Stromal cell of bone marrow (primary cell): ENCODE results near the gene TRIM72.
"Not testable (repeated sequence)": the region's sequence is repeated elsewhere in the genome, so short reads cannot be mapped to it uniquely, and the experiment has no call there.

Experiments used
- DNase-seq: peaks from one replicate; pipeline ENCODE4 v3.0.0-alpha.2; 2012; ENCODE audit warnings: low read depth

Gene TRIM72

GRCh38 chr16:31213877-31214707 lies at the start of gene TRIM72:
Gene TRIM72, plus strand, starts transcription at chr16:31214119. Its CDS starts 620 bp downstream, at chr16:31214739.
- no peak for DNase-seq

GRCh38 chr16:31167315-31167714 lies 46.6 kb upstream of the TRIM72 start:
- no peak for DNase-seq

GRCh38 chr16:31168848-31169247 lies 45.1 kb upstream of the TRIM72 start:
- DNase-seq, result no peak

GRCh38 chr16:31170048-31170447 lies 43.9 kb upstream of the TRIM72 start:
- DNase-seq, result not testable (repeated sequence)

GRCh38 chr16:31177136-31177535 lies 36.8 kb upstream of the TRIM72 start:
- DNase-seq, result no peak

- no peak for DNase-seq
These were observed 34.6 kb upstream of the TRIM72 start for GRCh38 chr16:31179219-31179746.

GRCh38 chr16:31179747-31180459 lies 34.0 kb upstream of the TRIM72 start, which contains the start of gene FUS:
Gene FUS, plus strand, starts transcription at chr16:31180139. Its CDS starts 76 bp downstream, at chr16:31180215.
- peak; percentile 58 for DNase-seq

- DNase-seq, result no peak
These were observed 32.7 kb upstream of the TRIM72 start for GRCh38 chr16:31181102-31181830.

- DNase-seq, result no peak
These were observed 31.5 kb upstream of the TRIM72 start for GRCh38 chr16:31182391-31182790.

GRCh38 chr16:31183432-31184428 lies 30.2 kb upstream of the TRIM72 start:
- no peak for DNase-seq

- no peak for DNase-seq
These were observed 29.0 kb upstream of the TRIM72 start for GRCh38 chr16:31184888-31185287.

GRCh38 chr16:31185339-31185738 lies 28.6 kb upstream of the TRIM72 start:
- no peak for DNase-seq

GRCh38 chr16:31186176-31186575 lies 27.7 kb upstream of the TRIM72 start:
- DNase-seq, result no peak

GRCh38 chr16:31186930-31187807 lies 26.8 kb upstream of the TRIM72 start:
- DNase-seq, result no peak

GRCh38 chr16:31187808-31188189 lies 26.1 kb upstream of the TRIM72 start:
- DNase-seq, result no peak

- no peak for DNase-seq
These were observed 25.2 kb upstream of the TRIM72 start for GRCh38 chr16:31188450-31189411.

GRCh38 chr16:31189412-31189778 lies 24.5 kb upstream of the TRIM72 start:
- no peak for DNase-seq

- no peak for DNase-seq
These were observed 23.9 kb upstream of the TRIM72 start for GRCh38 chr16:31190061-31190460.
